KOPT-K1 (cell line): Measurements from ENCODE around the gene TUBB3.

Experiments
- H3K27ac ChIP-seq: fragments of 200-600 bp; sonication (generic); 2 replicates; pipeline ENCODE4 v1.5.1; 2016; ENCODE audit warnings: antibody characterized with exemption, mild to moderate bottlenecking, low read depth, low read length; ENCODE audit not compliant: poor library complexity, severe bottlenecking
- H3K36me3 ChIP-seq: fragments of 200-600 bp; sonication (generic); 2 replicates; pipeline ENCODE4 v1.5.1; 2017; ENCODE audit warnings: antibody characterized with exemption, mild to moderate bottlenecking, low read length, moderate library complexity; ENCODE audit not compliant: insufficient read depth
- H3K9me3 ChIP-seq: fragments of 200-600 bp; sonication (generic); 2 replicates; pipeline ENCODE4 v1.5.1; 2017; ENCODE audit warnings: antibody characterized with exemption, low read length, mild to moderate bottlenecking; ENCODE audit not compliant: insufficient read depth, poor library complexity, severe bottlenecking

TUBB3 gene

GRCh38 chr16:89895482-89896250 lies 27.5 kb upstream of the TUBB3 start:
- peaks cover 99% of the 10 kb centered on the region for H3K36me3 ChIP-seq
- H3K9me3 ChIP-seq: no peaks in the 10 kb centered on the region
- no peak overlapping the region for H3K27ac ChIP-seq

DNA sequence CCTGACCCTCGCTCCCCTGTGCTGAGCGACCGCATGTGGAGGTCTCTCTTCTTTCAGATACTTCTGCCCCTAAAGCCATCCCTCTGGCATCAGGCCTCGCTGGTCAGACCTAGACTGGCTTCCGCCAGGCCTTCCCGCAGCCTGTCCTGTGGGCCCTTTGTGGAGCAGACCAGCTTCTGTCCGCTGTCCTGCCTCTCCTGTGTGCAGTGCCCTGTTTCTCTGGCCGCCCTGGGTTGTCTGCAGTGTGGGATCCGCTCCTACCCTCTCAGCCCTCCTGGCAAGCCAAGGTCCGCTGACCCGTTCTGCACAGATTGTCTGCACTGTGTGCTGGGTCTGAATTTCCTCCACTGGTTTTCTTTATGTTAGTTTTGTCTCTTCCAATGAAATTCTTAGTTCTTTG lies 25.9 kb upstream of the TUBB3 start:
- peaks cover 90% of the 10 kb centered on the region for H3K36me3 ChIP-seq
- no peaks in the 10 kb centered on the region for H3K9me3 ChIP-seq
- H3K27ac ChIP-seq: no peak overlapping the region

DNA sequence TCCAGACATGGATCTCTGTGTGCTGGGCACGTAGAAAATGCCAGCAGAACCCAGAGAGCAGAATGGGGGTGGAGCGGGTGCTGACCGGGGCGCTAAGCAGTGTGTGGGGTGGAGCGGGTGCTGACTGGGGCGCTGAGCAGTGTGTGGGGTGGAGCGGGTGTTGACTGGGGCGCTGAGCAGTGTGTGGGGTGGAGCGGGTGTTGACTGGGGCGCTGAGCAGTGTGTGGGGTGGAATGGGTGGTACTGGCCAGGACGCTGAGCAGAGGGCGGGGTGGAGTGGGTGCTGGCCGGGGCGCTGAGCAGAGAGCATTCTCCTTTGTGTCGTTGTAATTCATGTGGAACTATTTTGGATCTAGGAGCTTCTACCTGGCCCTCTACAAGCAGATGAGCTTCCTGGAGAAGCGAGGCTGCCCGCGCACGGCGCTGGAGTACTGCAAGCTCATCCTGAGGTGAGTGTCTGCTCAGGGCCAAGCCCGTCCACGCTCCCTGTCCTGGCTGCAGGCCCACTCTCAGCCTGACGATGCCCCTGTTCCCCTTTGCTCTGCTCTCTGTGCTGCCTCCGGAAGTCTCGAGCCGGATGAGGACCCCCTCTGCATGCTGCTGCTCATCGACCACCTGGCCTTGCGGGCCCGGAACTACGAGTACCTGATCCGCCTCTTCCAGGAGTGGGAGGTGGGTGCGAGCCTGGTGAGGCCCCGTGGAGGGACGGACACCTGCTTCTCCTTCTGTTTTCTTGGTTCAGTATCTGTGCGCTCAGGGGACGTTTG lies 24.8 kb upstream of the TUBB3 start:
- peaks cover 85% of the 10 kb centered on the region for H3K36me3 ChIP-seq
- H3K9me3 ChIP-seq: no peaks in the 10 kb centered on the region

GRCh38 chr16:89899879-89900481 lies 23.2 kb upstream of the TUBB3 start:
- Histone ChIP-seq H3K36me3 (peaks cover 85% of the 10 kb centered on the region), H3K9me3 (no peaks in the 10 kb centered on the region), H3K27ac (no peak overlapping the region)

More for the DNA sequence above, 24.8 kb upstream of the TUBB3 start:
- H3K27ac ChIP-seq: no peak overlapping the region

DNA sequence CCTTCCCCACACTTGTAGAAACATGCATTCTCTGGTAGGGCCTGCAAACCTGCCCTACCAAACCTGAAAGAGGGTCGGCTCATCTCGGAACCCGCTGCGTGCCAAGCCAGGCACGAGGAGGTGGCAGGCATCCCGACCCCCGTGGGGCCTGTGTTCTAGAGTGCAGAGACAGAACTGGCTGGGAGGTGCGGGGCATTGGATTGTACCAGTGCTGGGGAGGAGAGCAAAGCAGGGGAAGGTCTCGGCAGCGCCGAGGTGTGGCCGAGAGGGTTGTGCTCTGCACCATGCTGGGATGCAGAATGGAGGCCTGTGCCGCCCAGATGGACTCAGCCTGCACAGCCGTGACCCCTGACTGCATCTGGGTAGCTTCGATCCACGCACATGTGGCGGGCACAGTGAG lies 22.3 kb upstream of the TUBB3 start:
- H3K9me3 ChIP-seq: no peaks in the 10 kb centered on the region
- peaks cover 85% of the 10 kb centered on the region for H3K36me3 ChIP-seq

GRCh38 chr16:89902980-89903379 lies 20.2 kb upstream of the TUBB3 start:
- Histone ChIP-seq H3K27ac (no peak overlapping the region), H3K9me3 (no peaks in the 10 kb centered on the region), H3K36me3 (peaks cover 81% of the 10 kb centered on the region)

More for the DNA sequence above, 22.3 kb upstream of the TUBB3 start:
- no peak overlapping the region for H3K27ac ChIP-seq

GRCh38 chr16:89903908-89904515 lies 19.1 kb upstream of the TUBB3 start:
- Histone ChIP-seq H3K36me3 (peaks cover 80% of the 10 kb centered on the region), H3K9me3 (no peaks in the 10 kb centered on the region), H3K27ac (no peak overlapping the region)

DNA sequence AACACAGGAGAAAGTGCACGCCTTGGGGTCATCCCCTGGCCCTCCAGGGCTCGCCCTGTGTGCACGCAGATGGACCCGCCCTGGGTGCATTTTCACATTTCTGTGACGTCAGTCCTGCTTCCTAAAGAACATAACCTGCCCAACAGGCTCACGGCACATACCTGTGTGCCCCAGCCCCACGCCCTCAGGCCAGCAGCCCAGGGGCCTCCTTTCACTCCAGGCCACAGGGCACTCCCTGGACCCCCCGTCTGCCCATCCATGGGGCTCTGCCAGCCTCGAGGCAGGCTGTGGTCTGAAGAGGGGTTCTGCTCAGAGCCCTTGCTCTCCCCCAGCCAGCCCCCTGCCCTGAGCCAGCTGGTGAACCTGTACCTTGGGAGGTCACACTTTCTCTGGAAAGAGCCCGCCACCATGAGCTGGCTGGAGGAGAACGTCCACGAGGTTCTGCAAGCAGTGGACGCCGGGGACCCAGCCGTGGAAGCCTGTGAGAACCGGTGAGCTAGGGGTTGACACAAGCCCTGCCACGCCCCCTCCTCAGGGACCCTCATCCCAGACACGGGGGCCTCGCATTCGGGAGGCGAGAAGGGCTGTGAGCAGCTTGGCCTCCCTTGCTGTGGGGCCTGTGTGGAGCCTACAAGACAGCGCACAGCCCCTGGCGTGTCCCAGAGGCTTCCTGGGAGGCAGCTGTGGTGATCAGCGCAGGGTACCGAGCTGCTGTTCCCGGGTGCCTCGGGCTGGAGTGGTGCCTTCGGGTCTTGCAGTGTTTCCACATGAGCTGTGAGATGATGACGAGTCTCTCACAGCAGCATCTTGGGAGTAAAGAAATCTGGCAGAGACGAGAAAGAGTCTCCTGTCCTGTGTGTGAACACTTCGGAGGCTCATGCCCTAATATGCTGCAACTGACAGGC lies 18.3 kb upstream of the TUBB3 start:
- Histone ChIP-seq H3K9me3 (no peaks in the 10 kb centered on the region), H3K36me3 (peaks cover 78% of the 10 kb centered on the region), H3K27ac (no peak overlapping the region)

DNA sequence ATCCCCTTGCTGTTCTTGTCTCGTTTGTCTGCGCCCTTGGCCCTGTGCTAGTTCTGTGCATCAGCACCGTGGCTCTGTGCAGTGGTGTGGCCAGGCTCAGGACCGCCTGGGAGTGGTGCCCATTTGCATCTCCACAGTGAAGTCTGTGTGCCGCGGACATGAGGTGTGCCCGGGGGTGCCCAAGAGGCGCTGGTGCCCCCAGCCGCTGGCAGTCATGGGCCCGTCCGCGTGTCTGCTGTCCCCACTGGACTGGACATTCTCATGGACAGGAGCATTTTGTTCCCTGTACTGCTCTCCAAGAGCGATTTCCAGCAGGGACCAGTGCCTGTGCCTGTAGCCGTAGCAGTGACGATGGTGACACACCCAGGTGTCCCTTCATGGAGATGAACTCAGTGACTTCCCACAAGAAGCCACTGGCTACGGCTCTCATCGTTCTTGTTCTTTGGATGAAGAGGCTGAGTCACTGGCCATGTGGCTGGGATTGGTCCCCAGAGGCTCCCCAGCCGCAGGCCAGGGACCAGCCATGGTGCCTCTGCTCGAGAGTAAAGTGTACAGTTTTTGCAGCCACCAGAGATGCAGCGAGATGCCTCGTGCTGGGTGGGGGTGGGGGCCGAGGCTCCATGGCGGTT lies 17.5 kb upstream of the TUBB3 start:
- H3K27ac ChIP-seq: no peak overlapping the region
- H3K36me3 ChIP-seq: peaks cover 78% of the 10 kb centered on the region
- no peaks in the 10 kb centered on the region for H3K9me3 ChIP-seq

GRCh38 chr16:89906140-89907025 lies 16.8 kb upstream of the TUBB3 start:
- H3K36me3 ChIP-seq: peaks cover 80% of the 10 kb centered on the region
- no peaks in the 10 kb centered on the region for H3K9me3 ChIP-seq
- H3K27ac ChIP-seq: no peak overlapping the region

DNA sequence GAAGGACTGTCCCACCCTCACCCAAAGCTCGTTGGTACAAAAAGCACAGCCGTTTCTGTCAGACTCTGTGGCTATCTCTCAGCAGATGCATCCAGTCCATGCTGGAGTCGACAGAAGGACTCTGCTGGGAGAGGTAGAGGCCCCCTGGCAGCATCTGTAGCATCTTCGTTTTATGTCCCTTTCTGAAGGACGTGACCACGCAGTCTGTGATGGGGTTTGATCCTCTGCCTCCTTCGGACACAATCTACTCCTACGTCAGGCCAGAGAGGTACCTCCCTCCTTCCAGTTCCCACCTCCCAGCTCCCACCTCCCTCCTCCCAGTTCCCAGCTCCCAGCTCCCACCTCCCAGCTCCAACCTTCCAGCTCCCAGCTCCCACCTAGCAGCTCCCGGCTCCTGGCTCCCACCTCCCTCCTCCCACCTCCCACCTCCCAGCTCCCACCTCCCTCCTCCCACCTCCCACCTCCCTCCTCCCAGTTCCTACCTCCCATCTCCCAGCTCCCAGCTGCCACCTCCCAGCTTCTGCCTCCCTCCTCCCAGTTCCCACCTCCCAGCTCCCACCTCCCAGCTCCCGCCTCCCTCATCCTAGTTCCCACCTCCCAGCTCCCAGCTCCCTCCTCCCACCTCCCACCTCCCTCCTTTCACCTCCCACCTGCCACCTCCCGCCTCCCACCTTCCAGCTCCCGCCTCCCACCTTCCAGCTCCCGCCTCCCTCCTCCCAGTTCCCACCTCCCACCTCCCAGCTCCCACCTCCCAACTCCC lies 15.9 kb upstream of the TUBB3 start:
- Histone ChIP-seq H3K36me3 (peaks cover 87% of the 10 kb centered on the region), H3K27ac (no peak overlapping the region)

GRCh38 chr16:89908236-89908635 lies 14.9 kb upstream of the TUBB3 start:
- H3K36me3 ChIP-seq: peaks cover 92% of the 10 kb centered on the region
- no peaks in the 10 kb centered on the region for H3K9me3 ChIP-seq
- H3K27ac ChIP-seq: no peak overlapping the region

More for the DNA sequence above, 15.9 kb upstream of the TUBB3 start:
- H3K9me3 ChIP-seq: no peaks in the 10 kb centered on the region
